CD4-positive, alpha-beta T cell treated with Interferon alpha-2 for 1 hour (primary cell): ENCODE measurements around the gene ZBTB16.
A peak's percentile ranks its signal among the peaks of the same experiment; 100 is the strongest.

ENCODE experiments used
- DNase-seq, 2 donors: peaks; one replicate each; pipeline ENCODE4 v3.0.0-alpha.2; 2020 to 2022

The ZBTB16 gene

DNA sequence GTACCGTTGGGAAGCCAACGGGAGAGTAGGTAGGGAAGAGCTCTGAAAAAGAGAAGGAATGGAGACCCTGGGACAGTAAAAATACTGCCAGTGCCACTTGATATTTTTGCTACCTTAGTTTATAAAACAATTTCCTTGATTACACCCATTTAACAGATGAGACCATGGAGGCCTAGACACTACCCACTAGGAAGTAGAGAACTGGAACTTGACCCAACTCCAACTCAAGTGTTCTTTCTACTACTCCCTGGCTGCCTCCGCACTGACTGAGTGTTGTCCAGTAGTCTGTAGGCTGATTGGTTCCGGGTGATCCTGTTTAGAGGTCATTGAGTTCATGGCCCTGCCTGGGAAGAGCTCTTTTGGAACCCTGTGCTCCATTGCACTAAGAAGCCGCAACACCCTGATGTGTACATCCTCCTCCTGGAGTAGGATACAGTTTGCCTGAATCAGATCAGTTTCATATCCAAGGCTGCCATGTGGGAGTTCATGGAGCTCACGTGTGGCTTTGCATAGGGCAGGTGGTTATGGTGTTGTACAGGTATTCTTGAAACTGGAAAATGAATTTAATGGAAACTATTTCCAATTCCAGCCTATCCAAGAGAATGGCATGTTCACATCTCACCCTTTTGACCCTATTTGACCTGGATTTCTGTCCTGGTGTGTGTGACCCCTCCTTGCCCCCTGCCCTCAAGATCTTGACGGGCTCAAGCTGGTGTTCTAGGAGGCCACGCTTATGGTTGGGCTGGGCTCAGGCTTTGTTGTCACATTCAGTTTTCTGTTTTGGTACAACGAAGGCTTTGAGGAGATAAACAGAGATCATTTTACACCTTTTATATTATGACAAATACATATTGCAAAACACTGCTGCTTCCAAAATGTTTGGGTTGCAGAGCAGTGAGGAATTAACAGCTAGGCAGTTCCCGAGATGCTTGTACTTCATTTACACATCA is 134.5 kb downstream of the ZBTB16 start:
- no peak for DNase-seq

DNA sequence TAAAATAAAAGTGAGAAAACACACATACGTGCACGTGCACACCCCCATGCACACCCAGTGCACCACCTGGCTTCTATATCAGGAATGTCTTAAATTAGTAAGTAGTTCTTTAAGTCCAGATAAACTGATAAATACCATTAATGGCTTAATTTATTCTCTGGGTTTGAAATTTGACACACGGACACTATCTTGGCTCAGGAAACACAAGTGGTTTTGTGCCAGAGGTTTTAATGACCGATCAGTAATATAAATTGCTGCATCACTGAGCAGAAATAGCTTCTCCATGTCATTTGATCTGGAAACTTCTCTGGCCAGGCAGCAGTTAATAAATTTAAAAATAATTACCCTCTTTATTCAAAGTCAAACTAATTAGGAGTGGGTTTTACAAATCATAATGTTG is 135.2 kb downstream of the ZBTB16 start:
- DNase-seq = no peak

DNA sequence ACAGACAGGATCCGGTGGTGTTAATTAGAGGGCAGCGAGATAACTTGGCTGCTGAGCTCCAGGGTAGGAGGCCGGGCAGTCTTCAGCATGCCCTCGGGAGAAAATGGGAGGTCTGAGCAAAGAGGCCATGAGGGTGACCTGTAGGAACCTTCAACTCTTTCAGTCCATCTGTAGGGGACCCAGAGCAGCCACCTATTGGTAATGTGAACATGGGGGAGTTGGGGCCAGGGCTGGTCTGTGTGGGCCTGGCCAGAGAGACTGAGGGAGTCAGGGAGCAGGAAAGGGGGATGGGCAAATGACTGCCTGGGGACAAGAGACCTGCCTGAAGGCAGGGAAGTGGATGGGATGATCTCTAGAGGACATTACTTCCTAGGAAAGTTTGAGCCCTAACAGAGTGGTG is 135.6 kb downstream of the ZBTB16 start:
- DNase-seq = no peak

DNA sequence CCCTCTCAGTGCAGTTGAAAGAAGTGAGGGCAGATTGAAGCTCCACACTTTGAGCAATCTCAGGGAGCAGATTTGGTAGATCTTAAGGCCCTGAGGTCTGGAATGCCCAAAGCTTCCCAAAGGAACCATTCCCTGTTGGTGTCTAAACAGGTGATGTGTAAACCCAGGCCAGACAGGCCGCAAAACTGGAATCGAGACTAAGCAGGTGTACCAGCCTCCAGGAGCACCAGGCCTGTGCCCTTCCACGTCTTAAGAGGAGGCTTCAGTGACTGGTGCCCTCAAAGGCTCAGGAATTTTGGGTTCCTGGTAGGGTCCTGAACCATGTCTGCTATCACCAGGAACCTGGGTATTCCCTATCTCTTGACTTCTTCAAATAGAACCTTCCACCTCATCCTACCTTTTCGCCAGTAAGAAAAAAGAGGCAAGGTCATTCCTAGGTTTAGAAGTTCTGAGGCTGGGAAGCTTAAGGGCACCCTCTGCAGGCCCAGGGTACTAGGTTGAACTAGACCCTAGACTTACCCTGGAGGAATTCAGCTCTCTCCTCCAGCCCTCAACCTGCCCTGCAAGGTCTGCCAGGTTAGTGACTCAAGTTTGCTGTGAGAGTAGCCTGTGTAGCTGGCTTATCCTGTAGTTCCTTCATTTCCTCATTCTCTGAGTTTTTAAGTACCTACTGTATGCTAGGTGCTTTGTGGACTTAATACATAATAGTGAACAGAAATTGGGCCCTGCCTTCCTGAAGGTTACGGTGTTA is 136.6 kb downstream of the ZBTB16 start:
- DNase-seq = peak; percentile 20 to 39

DNA sequence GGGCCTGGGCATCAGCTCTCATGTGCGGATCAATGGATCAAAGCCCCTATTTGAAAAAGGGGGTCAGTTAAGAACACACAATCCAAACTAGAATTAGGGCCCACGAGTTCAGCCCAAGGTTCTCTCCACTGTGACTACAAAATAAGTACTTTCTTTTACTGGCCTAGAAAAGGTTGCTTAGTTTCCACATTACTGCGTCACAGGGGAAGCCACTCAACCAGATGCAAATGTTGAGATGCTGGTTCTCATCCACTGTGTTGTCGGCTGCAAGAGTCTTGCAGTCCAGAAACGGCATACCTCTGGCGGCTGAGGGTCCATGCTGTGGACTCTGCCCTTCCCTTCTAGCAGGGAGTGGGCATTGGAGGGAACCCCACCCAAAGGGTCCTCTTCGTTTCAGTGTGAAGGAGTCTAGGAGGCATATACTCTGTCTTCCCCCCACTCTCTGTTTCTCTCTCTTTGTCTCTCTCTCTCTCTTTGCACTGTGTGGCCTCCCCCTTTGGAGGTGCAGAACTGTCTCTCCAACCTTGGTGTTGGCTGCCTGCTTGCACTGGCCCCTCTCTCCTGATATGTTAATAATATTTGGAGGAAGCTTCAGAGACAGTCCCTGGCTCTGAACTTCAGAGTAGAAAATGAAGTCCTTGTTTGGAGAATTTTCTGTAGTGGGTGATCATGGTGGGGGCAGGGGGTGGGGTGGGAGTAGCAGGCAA is 137.6 kb downstream of the ZBTB16 start:
- no peak for DNase-seq

DNA sequence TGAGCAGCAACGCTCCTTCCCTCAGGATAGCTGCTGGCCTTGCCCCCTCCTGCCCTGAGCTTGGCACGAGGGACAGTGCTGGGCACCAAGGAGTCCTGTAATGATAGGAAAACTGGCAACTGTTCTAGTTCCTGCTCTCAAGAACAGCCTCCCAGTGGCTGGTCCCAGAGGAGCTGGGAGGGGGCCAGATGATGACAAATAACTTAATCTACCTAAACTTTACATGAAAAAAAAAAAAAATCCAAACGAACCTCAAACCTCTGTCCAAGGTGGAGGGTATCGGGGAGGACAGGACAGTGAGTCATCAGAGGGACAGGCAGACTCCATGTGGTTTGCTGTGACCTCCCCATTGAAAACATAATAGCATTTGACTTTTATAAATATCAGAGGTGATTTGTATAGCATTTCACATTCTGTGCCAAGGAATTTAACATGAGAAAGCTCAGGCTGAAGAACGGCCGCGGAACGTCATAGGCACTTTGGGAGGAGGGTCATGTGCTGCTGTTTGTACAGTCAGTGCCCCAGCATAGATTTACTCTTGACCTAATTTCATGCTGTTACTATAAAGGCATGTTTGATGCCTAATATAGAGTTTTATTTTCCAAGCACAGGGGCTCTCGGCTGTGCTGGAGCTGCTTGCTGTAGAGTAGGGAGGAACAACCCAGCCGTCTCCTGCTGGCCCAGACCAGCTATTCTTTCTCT is 138.4 kb downstream of the ZBTB16 start:
- no peak for DNase-seq

DNA sequence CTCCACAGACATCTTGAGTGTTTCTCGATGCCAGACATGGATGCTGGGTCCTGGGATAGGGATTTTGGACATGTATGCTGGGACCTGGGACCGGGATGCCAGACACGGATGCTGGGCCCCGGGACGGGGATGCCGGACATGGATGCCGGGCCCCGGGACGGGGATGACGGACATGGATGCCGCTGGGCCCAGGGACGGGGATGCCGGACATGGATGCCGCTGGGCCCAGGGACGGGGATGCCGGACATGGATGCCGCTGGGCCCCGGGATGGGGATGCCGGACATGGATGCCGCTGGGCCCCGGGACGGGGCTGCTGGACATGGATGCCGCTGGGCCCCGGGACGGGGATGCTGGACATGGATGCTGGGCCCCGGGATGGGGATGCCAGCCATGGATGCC is 139.5 kb downstream of the ZBTB16 start:
- no peak for DNase-seq

DNA sequence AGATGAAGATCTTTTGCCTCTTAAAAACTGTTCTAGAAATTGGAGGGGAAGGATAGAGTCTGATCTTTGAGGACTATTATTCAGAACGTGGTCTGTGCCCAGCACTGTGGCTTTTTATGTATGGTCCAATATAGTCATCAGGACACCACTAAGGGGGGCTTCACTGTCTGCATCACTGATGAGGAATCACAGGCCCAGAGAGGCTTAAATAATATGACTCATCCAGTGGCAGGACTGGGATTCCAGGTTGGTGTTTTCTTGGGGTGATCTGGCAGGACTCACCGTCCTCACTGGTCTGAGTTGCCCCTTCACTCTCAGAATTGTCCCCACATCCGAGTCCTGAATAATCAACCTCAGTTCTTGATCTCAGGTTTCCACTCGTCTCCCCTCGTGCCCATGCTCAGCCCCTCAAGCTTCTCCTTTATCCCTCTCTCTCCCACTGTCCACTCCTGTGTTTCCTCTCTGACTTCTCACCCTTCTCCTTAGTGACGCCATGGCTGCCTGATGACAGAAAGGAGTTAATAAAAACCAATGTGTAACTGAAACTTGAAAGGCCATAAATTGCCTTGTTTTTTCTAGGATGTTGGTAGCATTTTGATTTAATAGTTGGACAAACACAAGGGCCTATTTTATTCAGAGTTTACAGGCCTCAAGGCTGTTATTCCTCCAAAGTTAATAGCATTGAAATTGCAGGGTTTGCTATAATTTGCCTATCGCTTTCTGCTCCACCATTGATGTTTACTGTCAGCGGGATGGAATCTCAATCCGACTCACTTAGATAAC is 141.0 kb downstream of the ZBTB16 start:
- no peak for DNase-seq

DNA sequence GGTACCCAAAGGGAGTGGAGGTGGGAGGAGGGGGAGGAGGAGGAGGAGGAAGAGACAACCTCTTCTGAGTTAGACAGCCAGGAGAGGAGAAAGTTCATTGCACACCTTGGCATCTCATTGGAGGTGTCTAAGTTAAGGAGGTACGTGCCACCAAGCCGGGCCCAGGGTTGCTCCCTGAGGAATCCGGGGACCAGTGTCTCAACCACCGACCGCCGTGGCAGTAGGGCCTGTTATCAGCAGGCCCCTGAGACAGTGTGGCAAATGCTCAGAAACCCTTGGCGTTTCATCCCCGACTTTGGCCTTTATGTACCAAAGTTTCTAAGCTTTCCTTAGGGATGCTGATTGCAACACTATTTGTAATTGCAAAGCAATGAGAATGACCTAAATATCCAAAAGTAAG is 141.7 kb downstream of the ZBTB16 start:
- DNase-seq = no peak

DNA sequence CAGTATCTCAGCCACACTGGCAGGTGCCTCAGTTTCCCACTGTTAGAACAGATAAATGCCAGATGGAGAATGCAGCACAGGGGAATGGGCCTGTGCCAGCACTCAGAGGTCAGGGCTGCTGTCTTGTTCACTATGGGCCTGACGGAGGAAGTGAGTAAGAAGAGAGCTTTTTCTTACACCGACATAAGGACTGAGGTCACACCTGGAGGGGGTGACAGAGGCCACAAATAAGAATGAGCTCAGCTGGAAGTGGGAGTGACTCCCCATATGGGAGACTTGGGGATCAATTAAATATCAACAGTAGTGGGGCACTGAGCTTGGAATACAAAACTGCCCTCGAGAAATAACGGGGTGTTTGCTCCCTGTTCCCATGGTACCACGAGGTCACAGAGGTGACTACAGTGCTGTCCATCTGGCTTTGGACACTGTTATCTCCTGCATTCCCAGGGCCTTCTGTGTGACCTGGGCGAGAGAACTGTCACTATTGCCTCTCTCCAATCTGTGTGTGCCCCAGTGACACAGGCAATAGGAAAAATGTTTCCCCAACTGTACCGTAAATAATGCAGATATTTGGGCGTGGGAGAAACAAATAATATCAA is 142.6 kb downstream of the ZBTB16 start:
- DNase-seq = no peak

DNA sequence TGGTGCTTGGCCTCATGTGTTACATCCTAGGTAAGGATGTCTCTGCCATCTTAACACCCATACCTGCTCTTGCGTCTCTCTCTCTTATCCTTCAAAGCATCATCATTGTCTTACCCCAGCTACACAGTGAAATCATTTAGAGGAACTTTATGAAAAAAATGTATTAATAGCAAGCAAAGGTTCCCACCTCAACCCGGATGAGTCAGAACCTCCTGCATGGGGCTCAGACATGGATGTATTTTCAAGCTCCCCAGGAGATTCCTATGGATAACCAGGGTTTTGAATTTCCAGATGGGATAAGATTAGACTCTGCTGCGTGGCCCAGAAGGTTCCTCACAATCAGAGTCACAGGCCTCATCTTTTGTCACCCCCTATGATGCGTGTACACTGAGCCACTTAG is 147.6 kb downstream of the ZBTB16 start:
- DNase-seq = no peak

DNA sequence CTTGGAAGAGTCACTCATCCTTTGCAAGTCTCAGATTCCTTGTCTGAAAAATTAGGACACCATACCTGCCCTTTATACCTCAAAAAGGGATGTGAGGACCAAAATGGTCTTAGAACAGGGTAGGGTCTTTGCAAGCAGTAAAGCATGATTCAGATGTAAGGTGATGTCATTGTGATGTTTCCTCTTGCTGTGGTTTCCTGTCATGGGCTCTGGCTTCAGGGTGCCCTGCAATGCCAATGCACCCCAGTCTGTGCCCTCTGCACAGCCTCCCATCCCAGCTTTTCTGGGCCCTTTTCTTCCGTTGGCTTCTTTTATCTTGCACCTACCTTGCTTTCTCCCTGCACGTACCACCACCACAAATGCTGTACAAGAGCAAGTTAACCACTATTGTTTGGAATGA is 148.9 kb downstream of the ZBTB16 start:
- DNase-seq = peak in 1 of 2 donors; percentile 42

DNA sequence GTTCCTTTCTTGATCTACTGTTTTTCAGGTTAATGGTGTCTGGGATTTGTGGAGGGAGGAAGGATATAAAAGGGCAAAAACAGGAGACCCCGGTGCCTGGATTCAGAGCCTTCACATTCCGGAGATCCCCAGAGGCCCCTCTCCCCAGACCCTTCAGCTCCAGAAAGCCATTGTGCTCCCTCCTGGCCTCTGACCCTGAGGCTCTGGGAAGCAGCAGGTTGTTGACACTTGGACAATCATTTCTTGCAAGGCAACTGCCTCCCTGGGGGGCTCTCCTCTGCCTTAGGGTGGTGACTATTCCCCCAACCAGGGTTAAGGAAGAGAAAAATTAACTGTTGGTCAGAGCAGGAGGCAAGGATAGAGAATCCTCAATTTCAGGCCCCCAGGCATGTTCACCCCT is 149.8 kb downstream of the ZBTB16 start:
- no peak for DNase-seq

DNA sequence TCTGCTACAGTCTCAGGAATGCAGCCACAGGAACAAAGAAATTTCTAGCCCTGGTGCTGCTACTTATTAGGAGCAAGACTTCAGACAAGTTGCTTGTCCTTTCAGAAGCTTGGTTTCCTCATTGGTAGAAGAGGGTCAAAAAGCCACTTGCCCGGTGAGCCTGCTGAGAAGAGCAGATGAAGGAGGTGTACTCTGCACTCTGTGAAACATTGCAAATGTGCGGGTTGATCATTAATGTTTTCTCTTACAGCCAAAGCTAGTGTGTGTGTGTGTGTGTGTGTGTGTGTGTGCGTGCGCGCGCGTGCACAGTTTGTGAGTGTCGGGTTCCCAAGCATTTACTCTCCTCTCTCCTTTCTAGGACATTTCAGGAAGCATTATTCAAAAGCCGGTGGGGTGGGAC is 150.4 kb downstream of the ZBTB16 start:
- DNase-seq = no peak

DNA sequence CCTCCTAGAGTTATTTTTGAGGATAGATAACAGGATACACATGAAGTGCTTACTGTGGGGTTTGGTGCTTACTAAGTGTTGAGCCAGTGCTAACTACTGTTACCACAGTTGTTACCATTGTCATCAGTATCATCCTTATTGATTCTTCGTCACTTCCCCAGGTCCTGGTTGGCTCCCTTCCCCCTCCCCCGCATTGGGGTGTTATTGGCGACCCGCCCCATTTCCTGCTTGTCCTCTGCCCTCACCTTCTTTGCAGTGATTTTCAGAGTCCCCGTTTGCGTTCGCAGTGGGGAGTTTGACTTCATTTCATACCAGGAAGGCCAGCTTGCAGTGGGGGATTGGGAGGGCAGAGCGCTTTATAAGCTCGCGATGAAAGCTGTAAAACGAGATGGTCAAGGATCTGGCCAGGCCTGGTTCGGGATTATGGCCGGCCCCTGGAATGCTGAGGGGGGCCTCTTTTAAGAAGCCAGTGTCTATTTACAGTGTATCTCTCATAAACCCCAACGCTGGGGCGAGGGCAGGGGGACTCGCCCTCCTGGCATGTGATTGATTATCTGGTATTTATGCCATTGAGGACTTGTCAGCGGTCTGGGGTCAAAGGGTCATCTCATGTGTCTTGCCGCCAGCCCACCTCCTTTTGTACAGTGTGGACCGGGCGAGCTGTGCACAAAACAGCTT is 152.1 kb downstream of the ZBTB16 start:
- DNase-seq = no peak

DNA sequence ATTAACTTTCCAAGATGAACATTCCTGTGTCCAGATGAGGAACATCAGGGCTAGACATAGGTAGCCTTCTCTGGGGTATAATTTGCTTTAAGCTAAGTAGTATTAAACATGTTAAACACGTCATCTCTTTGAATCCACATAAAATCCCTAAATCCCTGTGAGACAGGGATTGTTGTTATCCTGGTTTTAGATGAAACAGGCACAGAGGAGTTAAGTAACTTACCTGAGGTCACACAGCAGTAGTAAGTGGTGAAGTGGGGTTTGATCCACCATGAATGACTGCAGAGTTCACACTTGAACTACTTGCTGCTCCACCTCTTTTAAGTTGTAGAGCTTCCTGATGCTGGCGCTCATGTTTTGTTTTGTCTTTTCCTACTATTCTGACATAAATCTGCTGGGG is 154.1 kb downstream of the ZBTB16 start:
- no peak for DNase-seq

DNA sequence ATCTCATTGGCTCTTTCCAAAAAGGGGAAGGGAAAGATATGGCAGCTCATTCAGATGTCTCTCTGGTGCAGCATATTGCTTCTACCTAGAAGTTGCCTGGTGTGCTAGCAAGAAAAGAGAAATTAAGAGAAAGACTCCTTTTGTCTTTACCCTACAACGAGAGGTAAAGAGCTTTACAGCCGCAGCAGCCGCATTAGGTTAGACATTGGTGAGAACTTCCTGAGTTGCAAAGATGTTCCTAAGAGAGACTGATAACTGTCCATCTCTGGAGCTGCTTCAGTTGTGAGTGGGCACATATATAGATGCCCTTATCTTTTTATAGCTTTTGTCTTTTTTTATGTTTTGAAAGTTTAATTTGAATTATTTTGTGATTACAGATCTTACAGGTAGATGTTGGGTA is 155.9 kb downstream of the ZBTB16 start:
- DNase-seq = no peak

DNA sequence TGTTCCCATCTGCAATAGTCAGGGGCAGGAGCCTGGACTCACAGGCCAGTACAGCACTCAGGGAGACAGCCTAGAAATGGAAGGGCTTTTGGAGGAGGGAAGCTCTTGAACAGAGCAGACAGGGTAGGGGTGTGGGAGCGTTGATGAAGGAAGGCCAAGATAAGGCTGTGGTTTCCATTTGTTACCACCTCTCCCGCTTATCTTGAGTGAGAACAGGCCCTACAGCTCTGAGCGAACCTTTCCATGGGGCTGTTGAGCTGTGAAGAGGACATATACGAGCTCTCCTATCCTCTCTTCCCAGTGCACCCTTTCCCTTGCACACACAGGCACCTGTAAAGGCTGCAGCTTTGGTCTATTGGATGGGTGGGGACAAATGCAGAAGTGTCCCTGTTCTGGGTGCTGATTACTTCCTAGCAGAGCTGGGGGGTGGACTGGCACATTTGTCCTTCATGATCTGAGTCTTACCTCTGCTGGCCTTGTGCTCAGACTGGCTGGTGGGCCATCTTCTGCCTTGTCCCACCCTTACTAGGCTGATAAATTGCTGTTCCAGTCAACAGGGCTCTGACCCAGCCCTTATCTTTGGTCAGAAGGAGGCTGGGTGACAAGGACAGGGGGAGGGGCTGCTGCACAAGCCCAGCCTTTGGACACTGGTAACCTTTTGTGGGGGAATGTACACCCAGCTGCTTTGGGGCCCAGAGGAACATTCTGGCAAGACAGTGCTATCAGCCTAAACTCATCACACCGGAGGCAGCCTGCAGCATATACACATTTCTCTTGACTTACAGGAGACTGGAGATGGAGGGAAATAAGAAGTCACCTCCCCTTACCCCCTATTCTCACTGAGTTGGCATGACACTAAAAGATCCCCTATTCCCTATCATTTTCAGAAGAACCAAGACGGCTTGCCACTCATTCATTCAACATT is 156.6 kb downstream of the ZBTB16 start:
- no peak for DNase-seq

DNA sequence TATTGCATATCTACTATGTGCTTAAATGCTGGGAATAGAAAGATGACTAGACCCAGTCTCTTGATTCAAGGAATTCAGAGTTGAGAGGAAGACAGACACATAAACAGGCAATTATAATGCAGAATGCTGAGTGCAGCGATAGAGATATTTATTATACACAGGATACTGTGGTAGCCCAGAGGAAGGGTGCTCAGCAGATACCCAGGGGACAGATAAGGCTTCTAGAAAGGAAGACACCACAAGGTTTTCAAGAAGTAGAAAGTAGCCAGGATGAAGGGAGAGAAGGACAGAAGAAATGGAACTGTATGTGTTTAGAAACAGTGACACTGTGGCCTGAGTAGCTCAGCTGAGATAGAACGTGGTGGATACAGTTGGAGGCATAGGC is 157.3 kb downstream of the ZBTB16 start:
- peak in 1 of 2 donors; percentile 37 for DNase-seq

DNA sequence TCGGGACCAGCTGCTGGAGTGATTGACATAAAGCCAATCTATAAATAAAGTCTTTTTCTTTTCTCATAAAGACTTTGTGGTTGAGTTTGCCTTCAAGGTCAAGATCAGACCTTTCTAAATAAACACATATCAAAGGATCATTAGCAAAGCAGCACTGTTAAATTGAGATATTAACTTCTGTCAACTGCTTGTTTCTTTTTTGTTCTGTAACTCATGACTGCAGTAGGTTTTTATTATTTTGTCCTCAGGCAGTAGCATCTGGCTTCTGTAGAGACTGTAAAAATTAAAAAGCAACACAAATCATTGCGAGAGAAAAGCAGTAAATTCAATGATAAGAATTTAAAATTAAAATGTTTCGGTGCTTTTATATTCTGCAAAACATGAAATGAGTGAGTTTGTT is 159.0 kb downstream of the ZBTB16 start:
- DNase-seq = no peak
